Chondrocyte (in vitro differentiated cells): Measurements from ENCODE around the gene EVA1C. TPM values are rescaled to one million over a fixed set of nuclear protein-coding genes. Genes with fewer than 3 reads are reported as not detected.

Experiments
- DNase-seq: peaks from one replicate; pipeline ENCODE4 v3.0.0; 2021; ENCODE audit warnings: mixed read lengths, low spot score
- H3K27ac Mint-ChIP-seq: one replicate; pipeline ENCODE4 v1.8.0; 2021; ENCODE audit warnings: mild to moderate bottlenecking, moderate library complexity, mixed read lengths; ENCODE audit not compliant: unreplicated experiment
- H3K27me3 Mint-ChIP-seq: 2 replicates; pipeline ENCODE4 v1.8.0; 2021; ENCODE audit warnings: low read depth, mixed read lengths
- H3K36me3 Mint-ChIP-seq: 2 replicates; pipeline ENCODE4 v1.8.0; 2021; ENCODE audit warnings: low read depth, mixed read lengths
- H3K4me1 Mint-ChIP-seq: 2 replicates; pipeline ENCODE4 v1.8.0; 2021; ENCODE audit warnings: low read depth, mild to moderate bottlenecking, mixed read lengths
- H3K4me3 Mint-ChIP-seq: one replicate; pipeline ENCODE4 v1.8.0; 2021; ENCODE audit warnings: mild to moderate bottlenecking, moderate library complexity, mixed read lengths; ENCODE audit not compliant: unreplicated experiment
- H3K9me3 Mint-ChIP-seq: 2 replicates; pipeline ENCODE4 v1.8.0; 2021; ENCODE audit warnings: low read depth, mixed read lengths
- total RNA-seq: library from RNA; stranded (reverse); gene quantifications from 3 replicates; pipeline ENCODE4 v1.2.1, GENCODE V29; 2021
- TF ChIP-seq, protein P1 (sequence below): fragments of 200-600 bp; sonication (generic); IDR thresholded peaks from 2 replicates; pipeline ENCODE4 v1.5.0; 2021; ENCODE audit warnings: antibody characterized with exemption, mild to moderate bottlenecking, moderate library complexity

Gene EVA1C
- total RNA-seq, 1 donor from 2014 or later: 2.0 TPM

DNA sequence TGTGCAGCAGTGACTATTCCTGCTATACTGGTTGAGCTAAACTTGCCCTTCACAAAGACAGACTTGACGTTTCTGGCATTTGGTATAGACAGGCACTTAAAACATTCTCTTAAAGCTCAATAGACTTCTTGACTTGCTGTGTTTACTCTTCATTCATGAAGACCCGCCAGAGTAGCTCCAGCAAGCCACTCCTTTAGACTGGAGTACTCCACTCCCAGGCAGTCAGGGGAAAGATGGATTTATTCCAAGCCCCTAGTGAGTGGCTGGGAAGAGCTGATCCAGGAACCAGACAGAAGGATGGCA is 70.7 kb downstream of the EVA1C start:
- Mint-ChIP-seq H3K27me3 (peaks cover 2% of the 10 kb centered on the region), H3K4me1 (peaks cover 5% of the 10 kb centered on the region), H3K4me3 (no peak overlapping the region), H3K36me3 (no peaks in the 10 kb centered on the region), H3K9me3 (no peaks in the 10 kb centered on the region), H3K27ac (no peak overlapping the region)
- no peak for DNase-seq
- TF ChIP-seq, protein P1, sequence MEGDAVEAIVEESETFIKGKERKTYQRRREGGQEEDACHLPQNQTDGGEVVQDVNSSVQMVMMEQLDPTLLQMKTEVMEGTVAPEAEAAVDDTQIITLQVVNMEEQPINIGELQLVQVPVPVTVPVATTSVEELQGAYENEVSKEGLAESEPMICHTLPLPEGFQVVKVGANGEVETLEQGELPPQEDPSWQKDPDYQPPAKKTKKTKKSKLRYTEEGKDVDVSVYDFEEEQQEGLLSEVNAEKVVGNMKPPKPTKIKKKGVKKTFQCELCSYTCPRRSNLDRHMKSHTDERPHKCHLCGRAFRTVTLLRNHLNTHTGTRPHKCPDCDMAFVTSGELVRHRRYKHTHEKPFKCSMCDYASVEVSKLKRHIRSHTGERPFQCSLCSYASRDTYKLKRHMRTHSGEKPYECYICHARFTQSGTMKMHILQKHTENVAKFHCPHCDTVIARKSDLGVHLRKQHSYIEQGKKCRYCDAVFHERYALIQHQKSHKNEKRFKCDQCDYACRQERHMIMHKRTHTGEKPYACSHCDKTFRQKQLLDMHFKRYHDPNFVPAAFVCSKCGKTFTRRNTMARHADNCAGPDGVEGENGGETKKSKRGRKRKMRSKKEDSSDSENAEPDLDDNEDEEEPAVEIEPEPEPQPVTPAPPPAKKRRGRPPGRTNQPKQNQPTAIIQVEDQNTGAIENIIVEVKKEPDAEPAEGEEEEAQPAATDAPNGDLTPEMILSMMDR: no peak

DNA sequence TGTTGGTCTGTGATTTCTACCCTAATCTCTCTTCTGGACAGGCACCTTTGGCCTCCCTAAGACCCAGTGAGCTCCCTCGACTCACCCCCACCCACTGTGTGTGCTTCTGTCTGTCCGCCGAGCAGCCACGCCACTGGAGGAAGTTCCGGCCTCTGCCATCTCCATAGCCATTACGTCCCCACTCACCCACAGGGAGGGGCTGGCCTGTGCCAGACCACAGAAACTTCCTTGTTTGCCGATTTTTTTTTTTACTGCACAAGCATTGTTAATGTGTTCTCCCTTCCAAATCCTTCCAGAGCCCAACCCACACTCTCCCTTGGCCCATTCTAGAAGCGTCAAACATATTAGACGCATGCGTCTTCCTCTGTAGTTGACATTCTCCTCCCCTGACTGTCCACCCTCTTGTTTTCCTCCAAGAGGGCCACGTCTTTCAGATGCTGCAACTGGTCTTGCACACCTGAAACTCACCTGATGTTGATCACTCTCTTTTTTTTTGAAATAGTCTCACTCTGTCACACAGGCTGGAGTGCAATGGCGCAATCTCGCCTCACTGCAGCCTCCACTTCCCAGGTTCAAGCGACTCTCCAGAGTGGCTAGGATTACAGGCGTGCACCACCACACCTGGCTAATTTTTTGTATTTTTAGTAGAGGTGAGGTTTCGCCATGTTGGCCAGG is 72.3 kb downstream of the EVA1C start:
- no peaks in the 10 kb centered on the region for H3K36me3 Mint-ChIP-seq
- no peak overlapping the region for H3K27ac Mint-ChIP-seq
- peaks cover 7% of the 10 kb centered on the region for H3K9me3 Mint-ChIP-seq

DNA sequence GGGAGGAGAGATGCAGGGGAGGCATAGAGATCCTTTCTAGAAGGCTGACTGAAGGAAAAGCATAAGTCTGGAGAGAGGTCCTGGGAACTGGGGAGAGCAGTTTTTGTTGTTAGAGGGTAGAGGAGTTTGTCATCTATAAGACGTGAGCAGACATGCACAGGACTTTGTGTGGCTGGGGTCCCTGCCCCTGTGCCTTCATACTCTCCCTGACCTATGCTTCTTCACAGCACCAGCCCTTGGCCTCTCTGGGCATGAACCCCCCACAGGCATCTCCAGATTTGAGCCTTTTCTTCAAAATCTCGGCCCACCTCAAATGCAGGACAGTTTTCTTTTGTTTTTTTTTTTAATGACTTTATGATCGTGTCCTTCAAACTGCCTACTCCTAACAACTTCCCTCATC is 79.9 kb downstream of the EVA1C start:
- H3K4me3 Mint-ChIP-seq: no peak overlapping the region

More for the DNA sequence above, 72.3 kb downstream of the EVA1C start:
- Mint-ChIP-seq H3K27me3 (peaks cover 2% of the 10 kb centered on the region), H3K4me3 (no peak overlapping the region), H3K4me1 (no peaks in the 10 kb centered on the region)
- DNase-seq: no peak
- TF ChIP-seq, protein P1: no peak

DNA sequence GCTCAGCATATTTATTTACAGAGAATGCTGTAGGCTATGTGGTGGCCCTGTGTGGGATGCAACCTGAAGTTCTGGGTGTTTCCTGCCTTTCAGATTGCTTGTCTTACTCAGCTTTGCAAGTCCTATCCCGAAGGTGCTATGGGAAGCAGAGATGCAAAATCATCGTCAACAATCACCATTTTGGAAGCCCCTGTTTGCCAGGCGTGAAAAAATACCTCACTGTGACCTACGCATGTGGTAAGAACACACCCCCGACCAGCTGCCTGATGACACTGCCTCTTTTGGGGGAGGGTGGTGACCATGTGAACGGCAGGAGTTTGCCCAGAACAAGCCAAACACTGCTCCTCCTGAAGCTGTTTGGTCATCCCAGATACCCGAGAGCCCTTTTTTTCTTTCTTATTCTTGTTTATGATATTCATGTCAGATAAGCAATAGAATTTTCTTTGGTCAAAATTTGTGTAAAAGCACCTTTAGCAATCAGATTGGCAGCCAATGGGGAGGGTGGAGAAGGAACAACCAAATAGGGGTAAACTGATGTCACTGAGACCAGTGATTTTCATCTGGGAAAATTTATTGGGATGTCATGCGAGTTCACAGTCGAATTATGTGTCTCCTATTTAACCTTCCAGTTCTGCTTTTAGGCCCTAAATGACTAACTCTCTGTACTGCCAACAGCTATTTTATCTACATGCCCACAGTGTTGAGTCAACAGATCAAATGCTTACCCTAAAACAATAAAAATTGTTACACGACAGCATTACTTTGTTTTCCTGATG is 82.6 kb downstream of the EVA1C start:
- TF ChIP-seq, protein P1: no peak
- H3K27ac Mint-ChIP-seq: peak overlapping the region; percentile 81
- no peak overlapping the region for H3K4me3 Mint-ChIP-seq
- peaks cover 34% of the 10 kb centered on the region for H3K4me1 Mint-ChIP-seq
- H3K27me3 Mint-ChIP-seq: no peaks in the 10 kb centered on the region
- no peaks in the 10 kb centered on the region for H3K9me3 Mint-ChIP-seq
- H3K36me3 Mint-ChIP-seq: no peaks in the 10 kb centered on the region
- DNase-seq: no peak

More for the DNA sequence above, 79.9 kb downstream of the EVA1C start:
- TF ChIP-seq, protein P1: no peak
- H3K9me3 Mint-ChIP-seq: peaks cover 7% of the 10 kb centered on the region
- DNase-seq: no peak
- H3K27me3 Mint-ChIP-seq: no peaks in the 10 kb centered on the region
- no peak overlapping the region for H3K27ac Mint-ChIP-seq
- no peaks in the 10 kb centered on the region for H3K36me3 Mint-ChIP-seq
- H3K4me1 Mint-ChIP-seq: peaks cover 15% of the 10 kb centered on the region

DNA sequence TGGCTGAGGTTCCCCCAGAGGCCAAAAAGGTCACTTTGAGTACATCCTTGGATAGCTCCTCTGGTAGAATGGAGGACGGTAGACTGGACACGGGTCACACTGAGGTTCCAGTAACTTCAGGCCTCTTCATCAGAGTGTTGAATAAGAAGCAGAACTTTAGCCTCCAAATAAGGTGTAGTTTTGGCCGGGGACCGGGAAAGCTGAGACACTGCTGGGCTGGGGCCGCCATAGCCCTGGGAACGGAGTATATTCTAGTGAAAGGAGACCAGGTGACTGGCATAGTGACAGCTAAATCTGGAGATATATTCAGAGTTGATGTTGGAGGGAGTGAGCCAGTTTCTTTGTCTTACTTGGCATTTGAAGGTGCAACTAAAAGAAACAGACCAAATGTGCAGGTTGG is 84.1 kb downstream of the EVA1C start:
- TF ChIP-seq, protein P1: no peak
- Mint-ChIP-seq H3K4me3 (no peak overlapping the region), H3K9me3 (no peaks in the 10 kb centered on the region), H3K27ac (no peak overlapping the region), H3K36me3 (no peaks in the 10 kb centered on the region), H3K27me3 (no peaks in the 10 kb centered on the region), H3K4me1 (peaks cover 36% of the 10 kb centered on the region)
- DNase-seq: no peak
